NCI-H774 (cell line): ENCODE results near the gene DNAJC10.
"Not testable (repeated sequence)": the region's sequence is repeated elsewhere in the genome, so short reads cannot be mapped to it uniquely, and the experiment has no call there.

Experiments
- DNase-seq: peaks from one replicate; lab custom pipeline; 2025; lab: John Stamatoyannopoulos, UW

Gene DNAJC10, protein sequence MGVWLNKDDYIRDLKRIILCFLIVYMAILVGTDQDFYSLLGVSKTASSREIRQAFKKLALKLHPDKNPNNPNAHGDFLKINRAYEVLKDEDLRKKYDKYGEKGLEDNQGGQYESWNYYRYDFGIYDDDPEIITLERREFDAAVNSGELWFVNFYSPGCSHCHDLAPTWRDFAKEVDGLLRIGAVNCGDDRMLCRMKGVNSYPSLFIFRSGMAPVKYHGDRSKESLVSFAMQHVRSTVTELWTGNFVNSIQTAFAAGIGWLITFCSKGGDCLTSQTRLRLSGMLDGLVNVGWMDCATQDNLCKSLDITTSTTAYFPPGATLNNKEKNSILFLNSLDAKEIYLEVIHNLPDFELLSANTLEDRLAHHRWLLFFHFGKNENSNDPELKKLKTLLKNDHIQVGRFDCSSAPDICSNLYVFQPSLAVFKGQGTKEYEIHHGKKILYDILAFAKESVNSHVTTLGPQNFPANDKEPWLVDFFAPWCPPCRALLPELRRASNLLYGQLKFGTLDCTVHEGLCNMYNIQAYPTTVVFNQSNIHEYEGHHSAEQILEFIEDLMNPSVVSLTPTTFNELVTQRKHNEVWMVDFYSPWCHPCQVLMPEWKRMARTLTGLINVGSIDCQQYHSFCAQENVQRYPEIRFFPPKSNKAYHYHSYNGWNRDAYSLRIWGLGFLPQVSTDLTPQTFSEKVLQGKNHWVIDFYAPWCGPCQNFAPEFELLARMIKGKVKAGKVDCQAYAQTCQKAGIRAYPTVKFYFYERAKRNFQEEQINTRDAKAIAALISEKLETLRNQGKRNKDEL

DNA sequence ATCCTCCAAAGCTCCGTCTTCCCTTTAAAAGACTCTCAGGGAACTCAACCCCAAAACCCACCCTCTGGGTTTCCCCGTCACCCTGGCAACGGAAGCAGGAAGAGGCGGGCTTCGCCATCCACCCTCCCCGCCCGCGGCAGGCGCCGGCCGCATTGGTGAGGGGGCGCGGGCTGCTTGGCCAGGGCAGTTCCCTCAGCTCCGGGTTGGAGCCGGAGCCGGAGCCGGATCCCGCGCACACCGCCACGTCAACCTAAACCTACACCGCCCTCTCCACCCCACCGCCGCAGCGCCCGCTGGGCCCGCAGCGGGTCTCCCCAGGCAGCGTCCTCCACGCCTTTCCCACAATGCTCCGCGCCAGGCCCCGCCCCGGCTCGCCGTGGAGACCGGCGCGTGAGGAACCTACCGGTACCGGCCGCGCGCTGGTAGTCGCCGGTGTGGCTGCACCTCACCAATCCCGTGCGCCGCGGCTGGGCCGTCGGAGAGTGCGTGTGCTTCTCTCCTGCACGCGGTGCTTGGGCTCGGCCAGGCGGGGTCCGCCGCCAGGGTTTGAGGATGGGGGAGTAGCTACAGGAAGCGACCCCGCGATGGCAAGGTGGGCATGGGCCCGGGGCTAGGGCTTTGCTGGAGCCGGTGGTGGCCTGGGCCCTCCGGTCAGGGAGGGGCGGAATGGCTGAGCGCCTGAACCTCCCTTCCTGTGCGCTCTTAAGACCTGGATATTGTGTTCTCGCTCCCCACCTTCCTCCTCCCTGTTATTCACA is at the start of gene DNAJC10:
DNAJC10 (plus strand) TSS at position 366 of the 758 bp plus-strand sequence. CDS start 1,830 bp downstream, outside the sequence.
- DNase-seq, result peak; percentile 96

DNA sequence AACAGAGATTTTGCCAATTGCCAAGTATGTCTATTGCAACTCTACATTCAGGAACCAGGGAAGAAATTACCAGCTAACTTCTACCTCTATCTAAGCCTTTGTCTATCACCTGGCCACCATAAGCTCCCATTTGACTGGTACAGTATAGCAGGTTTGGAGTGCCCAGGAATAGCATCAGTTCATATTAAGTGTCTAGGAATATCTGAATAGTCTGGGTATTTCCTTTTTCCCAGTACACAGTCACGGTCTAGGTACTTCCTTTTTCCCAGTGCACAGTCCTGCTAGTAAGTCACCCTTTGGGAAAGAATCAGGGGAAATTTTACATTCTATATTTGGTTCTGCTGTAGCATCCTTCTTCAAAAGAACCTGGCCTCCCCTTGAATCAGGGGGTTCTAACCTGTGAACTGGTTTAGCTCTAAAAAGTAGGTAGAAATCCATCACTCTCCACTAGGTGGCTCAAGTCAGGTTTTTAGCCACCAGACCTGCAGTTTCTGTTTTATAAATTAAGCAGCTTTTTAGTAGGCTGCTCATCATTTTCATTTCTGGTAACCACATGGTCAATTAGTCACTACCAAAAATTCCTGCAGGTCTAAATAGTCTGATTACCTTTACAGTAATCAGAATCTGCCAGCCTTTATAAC is 49.3 kb upstream of the DNAJC10 start:
- DNase-seq, result peak; percentile 3

DNA sequence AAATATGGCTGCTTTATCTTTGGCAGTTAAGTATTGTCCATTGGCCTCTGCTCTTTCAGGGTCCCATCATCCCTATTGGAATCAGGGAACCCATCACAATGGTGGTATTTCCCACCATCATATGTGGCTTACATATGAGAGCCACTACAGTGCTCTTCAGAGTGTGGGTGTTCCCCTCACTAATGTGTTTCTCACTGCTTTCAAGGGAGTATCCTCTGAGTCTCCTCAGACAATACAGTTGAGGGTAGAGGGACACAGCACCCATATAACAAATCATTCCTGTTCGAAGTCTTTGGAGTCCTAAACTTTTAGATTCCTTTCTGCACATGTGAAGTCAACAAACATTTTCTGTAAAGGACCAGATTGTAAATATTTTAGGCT is 48.8 kb upstream of the DNAJC10 start:
- no peak for DNase-seq

DNA sequence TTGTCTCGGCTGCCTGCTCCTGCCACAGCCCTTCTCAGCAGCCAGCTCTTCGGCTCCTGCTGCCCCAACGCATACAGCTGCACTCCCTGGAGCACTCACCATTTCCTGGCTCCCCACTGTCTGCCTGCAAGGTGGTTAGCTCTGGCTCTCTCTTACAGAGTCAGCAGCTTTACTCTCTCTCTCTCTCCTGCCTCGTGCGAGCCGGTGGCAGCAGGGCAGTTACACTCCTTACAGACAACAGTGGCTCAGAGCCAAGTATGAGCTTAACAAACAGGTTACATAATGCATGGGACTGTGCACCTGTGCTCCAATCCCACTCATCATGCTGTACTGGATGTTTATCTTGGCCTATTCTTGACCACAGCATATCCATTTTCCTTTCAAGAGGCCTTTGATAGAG is 47.4 kb upstream of the DNAJC10 start:
- peak; percentile 92 for DNase-seq

DNA sequence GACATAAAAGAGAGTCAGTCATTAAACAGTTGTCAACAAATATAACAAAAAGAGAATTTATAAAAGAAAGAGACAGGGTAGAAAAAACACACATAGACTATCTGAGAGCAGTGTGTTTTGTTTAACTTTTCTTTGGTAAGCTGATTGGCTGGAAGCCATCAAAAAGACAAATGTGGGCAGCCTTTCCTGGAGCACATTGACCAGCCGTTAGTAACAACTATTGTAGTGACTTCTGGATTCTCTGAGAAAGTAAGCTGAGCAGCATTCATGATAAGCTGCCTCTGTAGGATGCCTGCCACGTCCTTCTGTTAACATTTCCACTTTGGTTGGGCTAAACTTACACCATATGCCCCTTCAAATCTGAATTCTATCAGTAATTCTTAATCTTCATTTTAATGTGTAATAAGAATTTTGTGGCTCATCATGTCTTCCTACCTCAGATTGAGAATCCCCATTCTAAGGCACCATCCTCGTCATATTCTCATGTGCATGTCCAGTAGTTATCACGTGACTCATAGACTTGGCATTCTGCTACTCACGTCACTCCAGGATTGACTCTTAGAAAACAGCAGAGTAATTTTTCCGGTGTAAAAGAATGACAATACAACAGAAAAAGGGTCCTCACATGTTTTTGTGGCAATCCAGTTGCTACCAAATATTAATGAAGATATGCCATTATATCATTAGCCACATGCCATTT is 43.4 kb upstream of the DNAJC10 start:
- peak; percentile 33 for DNase-seq

DNA sequence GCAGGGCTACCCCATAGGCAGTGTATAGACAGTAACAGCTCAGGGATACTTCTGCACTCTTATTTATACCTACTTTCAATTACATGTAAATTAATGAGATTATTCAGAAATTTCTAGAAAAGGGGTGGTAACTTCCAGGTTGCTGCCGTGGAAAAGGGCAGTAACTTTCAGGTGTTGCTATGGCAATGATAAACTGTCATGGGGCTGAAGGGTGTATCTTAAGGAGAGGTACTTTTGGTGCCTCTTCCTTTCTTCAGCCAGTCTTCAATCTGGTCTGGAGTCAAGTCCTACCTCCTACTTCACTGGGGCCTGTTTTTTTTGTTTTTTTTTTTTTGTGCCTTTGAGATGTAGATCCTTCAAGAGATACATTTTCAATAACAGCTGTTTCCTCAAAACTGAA is 35.2 kb upstream of the DNAJC10 start:
- no peak for DNase-seq

DNA sequence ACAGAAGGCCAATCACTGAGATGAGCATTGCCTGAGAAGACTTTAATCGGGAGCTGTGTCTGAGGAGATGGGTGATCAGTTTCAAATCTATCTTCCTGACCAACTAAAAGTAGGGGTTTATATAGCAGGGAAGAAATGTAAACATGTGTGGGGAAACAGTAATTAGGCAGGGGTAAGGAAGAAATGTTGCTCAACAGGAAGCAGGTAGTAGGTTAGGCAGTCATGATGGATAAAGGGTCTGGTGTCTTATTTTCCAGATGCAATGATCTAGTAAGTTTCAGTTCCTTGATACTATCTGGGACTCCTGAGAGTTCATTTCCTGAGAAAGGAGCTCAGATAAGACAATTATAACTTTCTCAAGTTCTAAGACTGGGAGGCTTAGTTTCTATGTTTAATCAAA is 33.8 kb upstream of the DNAJC10 start:
- no peak for DNase-seq

DNA sequence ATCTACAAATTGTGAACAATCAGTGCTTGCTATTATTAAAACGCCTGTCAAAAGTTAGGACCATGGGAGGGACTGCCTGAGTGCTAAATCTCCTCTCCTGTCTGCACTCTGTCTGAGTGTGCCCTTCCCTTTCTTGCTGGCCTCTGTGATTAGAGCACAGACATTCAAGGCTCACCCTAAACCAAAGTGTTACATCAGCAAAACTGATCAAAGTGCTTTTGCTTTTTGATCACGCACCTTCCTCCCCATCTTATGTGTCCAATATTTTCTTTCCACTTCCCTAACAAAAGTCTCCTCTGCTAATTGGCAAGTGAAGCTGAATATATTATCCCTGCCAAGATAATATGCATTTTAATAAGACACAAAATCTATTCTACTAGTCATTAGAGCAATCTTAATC is 30.5 kb upstream of the DNAJC10 start:
- no peak for DNase-seq

DNA sequence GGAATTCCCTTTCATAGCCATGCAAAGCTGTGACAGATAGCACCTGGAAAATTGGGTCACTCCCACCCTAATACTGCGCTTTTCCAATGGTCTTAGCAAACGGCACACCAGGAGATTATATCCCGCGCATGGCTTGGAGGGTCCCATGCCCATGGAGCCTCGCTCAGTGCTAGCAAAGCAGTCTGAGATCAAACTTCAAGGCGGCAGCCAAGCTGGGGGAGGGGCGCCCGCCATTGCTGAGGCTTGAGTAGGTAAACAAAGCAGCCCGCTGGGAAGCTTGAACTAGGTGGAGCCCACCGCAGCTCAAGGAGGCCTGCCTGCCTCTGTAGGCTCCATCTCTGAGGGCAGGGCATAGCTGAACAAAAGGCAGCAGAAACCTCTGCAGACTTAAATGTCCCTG is 29.3 kb upstream of the DNAJC10 start:
- DNase-seq, result not testable (repeated sequence)

DNA sequence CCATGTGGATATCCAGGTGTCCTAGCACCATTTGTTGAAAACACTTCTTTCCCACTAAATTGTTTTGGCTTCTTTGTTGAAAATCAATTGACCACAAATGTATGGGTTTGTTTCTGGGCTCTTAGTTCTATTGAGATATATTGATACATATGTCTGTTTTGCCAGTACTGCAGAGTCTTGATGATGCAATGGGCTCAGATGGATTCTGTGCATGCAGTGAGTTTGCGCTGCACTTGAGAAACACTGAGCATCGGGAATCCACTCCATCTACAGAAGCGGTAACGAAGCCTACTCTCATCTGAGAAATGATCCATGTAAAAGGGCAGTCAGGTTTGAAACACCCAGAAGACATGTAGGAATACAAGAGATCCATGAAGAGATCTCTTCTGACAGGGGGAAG is 21.9 kb upstream of the DNAJC10 start:
- DNase-seq, result no peak

DNA sequence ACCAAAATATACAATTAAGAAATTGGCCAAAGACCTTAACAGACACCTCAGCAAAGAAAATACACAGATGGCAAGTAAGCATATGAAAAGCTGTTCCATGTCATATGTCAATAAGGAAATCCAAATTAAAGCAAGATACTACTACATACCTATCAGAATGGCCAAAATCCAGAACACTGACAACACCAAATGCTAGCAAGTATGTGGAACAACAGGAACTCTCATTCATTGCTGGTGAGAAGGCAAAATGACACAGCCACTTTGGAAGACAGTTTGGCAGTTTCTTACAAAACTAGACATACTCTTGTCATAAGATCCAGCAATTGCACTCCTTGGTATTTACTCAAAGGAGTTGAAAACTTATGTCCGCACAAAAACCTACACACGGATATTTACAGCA is 20.3 kb upstream of the DNAJC10 start:
- no peak for DNase-seq

DNA sequence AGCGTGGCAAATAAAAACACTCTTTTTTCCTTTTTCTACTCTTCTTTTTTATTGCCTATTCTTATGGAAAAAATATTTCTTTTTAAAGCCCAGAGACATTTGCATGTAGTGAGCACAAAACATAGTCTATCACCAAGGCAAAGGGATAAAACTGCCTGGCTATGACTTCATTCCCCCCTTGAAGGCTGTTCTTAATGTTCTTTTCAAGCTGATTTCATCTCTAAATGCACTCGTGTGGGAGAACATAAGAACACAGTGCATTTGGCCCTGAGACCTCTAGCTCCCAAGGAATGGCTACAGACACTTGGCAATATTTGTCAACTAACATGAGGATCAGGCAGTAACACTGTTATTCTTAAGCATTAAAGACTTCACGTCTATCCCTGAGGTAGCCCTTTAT is 17.4 kb upstream of the DNAJC10 start:
- DNase-seq, result no peak

DNA sequence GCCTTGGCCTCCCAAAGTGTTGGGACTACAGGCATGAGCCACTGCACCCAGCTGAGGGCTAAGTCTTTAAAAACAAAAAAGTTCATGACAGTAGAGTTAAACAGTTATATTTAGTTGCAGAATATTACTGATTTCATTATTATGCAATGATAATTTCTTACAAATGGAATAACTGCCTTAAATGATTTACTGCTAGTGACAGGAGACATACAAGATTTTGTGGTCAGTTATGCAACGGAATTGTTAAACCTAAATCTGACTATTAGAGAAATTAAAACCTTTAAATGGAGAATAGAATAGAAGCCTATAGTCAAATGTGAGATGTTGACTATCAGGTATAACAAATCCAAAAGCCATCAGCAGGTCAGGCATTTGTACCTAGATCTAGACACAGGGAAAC is 10.3 kb upstream of the DNAJC10 start:
- no peak for DNase-seq

DNA sequence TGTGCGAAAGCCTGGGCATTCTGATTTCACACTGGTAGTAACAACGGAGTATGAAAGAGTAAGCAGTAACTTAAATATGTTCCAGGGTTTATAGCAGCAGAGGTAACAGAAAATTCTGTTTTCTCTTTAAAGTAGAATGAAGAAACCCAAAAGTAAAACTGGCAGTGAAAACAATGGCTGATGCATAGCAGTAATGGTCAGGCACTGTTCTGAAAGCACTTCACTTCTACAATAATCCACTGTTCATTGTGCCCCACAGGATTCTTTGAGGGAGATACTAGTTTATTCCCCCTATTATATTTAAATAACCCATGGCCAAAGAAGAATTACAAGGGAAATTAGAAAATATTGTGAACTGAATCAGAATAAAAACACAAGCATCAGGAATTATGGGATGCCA is 9.3 kb upstream of the DNAJC10 start:
- DNase-seq, result no peak

DNA sequence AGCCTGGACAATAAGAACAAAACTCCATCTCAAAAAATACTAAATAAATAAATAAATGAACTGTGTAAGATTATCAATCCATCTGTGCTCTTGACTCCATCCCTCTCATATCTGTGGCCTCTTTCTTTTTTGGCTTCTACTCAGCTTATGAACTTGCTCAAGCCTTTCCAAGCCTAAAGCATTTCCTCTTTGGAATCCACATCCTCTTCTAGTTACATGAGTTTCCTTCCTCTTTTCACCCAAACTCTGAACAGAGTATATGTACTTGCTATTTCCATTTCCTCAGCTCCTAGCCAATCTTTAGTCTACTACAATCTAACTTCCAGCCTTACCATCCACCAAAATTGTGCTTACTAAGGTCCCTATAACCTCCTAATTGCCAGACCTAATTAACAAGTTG is 2.5 kb upstream of the DNAJC10 start:
- no peak for DNase-seq

DNA sequence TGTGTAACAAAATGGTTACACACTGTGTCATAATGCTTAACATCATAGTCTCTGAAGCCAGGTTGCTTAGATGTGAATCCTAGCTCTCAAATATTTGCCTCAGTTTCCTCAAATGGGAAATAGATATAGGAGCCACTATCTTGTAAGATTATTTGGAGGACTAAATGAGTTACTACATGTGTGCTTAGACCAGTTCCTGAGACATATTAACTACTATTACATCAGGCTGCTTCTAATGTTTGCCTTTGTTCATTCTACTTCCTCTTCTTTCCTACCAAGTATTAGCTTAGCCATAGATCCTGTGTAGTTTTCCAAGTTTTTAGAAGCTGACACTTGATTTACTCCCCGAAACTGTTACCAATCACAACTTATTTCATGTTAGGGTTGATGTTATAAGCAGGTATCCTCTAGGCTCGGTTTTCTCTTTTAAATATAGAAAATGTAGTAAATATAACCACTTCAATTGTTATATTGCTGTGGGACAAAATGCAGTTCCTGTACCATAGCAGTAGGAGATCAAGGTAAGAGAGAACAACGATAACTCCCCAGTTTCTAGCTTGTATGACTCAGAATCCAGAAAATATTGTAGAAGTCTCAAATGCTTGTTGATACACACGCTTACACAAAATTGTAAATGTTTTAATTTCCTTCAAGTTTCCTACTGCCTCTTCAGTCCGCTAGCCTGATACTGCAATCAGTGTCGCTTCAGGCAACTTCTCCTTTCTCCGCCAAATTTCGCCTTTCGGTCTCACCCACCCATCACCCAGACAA is 751 bp upstream of the DNAJC10 start:
- DNase-seq, result no peak

DNA sequence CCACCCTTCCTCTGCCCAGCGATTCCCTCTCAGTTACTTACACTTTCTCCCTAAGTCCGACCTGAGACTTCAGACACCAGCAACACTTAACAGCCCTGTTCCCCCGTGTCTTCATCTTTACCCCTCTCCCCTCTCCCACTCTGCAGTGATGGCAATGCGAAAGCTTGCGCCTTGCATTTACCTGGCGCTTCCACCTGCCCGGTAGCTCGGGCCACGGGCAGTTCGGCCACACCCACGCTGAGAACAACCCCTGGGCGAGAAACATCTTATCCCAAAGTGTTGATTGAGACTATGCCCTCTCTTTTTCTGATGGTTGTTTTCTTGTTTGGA is 558 bp downstream of the DNAJC10 start:
- no peak for DNase-seq

DNA sequence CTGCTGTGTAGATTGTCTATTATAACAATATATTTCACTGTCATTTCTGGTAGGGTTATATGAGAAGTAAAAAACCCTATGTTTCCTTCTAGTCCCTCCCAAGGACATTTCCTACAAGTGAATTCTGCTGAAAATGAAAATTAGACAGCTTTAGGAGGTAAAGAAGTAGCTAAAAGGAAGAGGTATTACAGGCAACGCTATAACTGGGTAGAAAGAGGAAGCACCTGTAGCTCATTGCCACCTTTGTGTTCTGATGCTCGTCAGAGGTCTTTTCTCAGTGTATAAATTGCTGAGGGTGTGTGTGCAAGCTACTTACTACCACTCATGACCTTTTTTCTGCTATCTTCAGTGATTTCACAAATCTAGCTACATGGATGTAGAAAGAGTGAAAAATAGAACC is 1.4 kb downstream of the DNAJC10 start:
- no peak for DNase-seq

DNA sequence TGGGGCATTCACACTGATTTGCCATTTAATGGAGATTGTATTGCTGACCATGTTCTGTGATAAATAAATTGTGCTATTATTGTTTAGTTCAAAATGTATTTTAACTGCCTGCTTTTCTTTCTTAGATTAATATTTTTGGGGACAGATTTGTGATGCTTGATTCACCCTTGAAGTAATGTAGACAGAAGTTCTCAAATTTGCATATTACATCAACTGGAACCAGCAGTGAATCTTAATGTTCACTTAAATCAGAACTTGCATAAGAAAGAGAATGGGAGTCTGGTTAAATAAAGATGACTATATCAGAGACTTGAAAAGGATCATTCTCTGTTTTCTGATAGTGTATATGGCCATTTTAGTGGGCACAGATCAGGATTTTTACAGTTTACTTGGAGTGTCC is 1.8 kb downstream of the DNAJC10 start:
- no peak for DNase-seq

DNA sequence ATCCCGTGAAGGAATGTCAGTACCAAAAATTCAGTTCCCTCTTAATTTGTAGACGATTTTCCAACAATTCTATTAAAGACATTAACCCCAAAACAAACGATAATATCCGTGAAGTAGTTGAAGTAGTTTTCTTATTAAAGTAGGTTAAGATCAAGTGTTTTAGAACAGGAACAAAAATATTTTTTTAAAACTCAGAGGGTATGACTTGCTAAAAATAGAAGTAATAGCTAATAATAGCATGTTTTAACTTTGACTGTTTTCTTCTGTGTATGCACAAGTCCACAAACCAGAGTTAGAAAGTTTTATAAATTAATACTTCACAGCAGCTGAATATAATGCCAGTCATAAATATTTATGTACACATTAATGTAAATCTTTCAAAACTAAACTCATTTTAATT is 2.4 kb downstream of the DNAJC10 start:
- DNase-seq, result no peak

DNA sequence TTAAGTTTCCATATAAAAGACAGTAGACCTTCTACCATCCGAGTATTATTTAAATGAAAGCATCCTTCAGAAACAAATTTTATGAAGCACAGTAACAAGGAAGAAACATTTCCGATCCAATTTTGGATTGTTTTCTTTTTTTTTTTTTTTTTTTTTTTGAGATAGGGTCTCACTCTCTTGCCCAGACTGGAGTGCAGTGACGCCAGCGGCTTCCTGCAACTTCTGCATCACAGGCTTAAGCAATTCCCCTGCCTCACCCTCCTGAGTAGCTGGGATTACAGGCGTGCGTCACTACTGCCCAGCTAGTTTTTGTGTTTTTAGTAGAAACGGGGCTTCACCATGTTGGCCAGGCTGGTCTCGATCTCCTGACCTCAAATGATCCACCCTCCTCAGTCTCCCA is 3.1 kb downstream of the DNAJC10 start:
- DNase-seq, result not testable (repeated sequence)
